ENCODE data around the gene FRK.
"Not testable (repeated sequence)": the region's sequence is repeated elsewhere in the genome, so short reads cannot be mapped to it uniquely, and the experiment has no call there.

The FRK gene

DNA sequence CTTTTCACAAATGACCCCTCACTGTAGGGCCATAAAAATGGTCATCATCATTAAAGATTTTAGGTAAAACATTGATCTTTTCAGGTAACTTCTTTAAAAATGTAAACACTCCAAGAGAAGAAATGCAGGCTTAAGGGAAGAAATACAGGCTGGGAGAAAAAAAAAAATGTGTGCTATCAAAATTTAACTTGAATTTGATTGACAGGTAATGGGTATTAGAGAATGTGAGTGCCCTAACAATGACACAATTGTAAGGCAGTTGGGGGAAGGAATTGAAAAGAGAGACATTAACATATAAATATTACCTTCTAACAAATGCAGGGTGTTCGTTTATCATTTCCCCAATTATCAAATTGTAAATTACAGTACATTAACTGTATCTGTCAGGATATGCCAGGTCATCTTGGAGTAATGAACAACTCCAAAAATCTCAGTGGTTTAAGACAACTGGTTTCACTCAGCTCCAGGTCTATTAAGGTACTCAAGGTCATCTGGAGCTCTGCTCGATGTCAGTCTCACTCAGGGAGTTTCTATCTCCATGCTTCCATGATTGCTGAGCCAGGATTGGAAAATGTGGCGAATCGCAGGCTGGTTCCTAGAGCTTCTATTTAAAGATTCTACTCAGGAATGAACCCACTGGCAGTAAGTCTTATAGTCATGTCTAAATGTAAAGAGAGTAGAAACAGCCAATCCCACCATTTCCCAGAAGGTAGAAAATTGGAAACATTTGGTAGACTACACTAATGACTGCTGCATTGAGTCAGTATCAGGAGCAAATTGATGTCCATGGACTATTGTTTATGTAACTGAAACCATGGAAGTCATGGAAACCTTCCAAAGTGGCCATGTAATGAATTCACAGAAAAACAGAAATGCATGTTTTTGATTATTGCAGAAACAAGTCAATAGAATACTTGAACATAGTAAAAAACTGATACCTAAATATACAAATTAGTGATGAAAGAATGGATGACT lies 55.6 kb downstream of the FRK start:
- DNase-seq (ENCODE audit: low spot score): peak; percentile 22

DNA sequence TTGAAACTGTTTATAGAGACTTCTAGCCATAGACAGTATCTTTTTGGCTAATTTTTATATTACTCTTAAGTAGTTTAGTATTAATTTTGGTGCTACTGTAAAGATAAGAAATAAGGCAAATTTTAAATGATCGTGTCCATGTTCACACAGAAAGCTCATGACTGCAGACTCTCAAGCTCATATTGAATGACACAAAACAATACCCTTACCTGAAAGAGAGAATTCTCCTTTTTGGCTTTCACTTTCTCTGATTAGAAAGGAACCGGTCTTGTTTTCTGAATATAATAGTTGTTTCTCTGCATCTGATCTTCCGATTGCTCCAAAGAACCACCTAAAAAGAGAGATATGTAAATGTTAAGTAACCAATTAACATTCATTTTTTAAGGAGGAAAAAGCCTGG lies 57.0 kb downstream of the FRK start:
- DNase-seq (ENCODE audit: low spot score): no peak

DNA sequence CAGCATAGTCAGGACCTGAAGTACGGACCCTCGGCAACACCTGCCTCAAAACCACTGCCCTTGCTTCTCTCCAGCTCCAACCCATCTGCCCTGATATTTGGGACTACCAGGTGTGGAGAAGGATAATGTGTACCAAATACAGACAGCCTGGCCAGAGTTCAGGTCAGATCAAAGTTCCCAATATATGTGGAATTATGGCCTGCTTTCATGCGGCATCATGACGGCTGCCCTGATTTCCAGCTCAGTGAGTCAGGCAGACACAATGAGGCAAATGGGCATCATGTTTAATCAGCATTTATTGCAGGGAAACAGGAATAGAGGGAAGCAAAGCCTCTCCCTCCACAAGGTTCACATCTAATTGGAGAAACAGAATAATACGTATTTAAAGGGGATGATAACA lies 57.9 kb downstream of the FRK start:
- DNase-seq (ENCODE audit: low spot score): no peak

DNA sequence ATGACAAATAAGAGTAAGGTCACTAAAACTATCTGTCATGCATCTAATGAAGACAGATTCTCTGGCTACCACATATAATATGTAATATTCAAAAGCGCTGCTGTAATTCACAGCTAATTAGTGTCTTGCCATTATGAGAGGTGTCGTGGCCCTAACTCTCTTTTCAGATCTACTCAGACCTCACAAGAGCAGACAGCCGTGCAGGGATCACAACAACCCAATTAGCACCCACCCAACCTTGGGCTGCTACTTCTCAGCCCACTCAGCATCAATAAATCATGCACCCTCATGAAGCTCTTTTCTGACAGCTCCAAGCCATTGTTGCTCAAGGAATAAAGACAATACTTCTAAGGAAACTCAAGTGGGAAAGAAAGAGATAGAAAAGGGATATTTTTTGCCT lies 61.5 kb downstream of the FRK start:
- no peak for DNase-seq (ENCODE audit: low spot score)

DNA sequence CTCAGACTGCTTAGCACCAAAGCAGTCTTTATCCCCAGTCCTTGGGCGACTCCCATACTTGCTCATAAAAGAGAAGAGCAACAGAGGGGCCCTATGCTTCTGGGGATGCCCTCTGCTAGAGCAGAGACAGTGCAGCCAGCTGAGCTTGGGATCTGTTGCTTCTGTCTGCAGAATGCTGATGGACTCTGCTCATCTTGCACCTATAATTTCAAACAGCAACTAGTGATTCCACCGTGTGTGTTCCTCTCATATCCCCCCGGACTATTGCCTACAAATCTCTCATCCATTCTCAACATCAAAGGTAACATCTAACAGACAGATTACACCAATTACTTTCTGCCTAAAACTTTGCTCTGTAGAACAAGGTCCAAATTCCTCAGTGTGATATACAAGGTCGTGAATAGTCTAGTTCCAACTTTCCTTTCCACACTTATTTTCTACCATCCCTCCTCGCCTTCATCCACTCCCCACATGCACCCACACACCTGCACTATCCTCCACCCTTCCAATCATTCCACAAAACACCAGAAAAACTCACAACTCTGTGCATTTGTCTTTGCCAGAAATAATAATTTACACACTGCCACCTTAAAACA lies 62.6 kb downstream of the FRK start:
- no peak for DNase-seq (ENCODE audit: low spot score)

DNA sequence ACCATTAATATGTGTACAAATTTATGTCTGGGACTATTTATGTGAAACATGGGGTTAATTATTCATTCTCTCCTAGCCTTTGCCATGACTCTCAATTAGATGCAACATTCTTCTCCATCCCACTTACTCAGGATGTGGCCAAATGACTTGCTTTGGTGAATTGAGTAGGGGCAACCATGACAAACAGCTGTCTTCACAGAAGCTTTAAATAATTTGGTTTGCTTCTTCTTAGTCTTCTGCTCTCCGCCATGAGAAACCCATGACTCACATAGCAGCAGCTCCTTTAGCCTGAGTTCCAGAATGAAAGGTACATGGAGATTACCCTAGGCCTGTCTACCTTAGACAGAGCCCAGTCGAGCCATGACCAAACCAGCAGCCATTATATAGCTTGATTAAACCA lies 74.7 kb downstream of the FRK start:
- DNase-seq (ENCODE audit: low spot score): no peak

DNA sequence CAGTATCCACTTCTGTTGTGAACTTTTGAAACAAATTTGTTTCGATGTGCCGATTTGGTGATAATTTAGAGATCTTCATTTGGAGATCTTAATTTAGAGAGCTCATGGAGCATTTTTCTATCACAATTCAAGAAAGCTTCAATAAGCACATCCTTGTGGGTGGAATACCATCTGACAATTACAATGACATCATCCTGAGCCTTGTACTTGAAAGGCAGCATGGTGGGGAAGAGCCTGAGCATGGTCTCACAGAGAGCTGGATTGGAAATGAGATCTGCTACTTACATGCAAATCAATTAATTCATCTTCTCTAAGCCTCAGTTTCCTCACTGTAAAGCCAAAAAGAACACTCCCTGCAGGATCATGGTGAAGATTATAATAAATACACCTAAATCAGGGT lies 75.9 kb downstream of the FRK start:
- no peak for DNase-seq (ENCODE audit: low spot score)

DNA sequence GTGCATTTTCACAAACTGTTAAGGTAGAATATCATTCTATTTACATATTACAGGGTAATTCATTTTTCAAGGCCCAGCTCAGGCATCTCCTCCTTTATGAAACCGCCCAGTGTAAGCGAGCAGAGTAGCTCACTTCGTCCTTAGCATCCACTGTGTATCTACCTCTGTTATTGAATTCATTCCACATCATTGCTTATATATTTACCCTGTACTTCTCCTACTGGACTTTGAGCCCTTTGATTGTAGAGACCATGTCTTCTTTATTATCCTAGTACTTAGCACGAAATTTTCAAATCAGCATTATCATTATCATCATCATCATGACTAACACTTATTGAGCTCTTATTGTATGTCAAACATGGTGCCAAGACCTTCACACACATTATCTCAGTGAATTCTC lies 76.7 kb downstream of the FRK start:
- DNase-seq (ENCODE audit: low spot score): no peak

DNA sequence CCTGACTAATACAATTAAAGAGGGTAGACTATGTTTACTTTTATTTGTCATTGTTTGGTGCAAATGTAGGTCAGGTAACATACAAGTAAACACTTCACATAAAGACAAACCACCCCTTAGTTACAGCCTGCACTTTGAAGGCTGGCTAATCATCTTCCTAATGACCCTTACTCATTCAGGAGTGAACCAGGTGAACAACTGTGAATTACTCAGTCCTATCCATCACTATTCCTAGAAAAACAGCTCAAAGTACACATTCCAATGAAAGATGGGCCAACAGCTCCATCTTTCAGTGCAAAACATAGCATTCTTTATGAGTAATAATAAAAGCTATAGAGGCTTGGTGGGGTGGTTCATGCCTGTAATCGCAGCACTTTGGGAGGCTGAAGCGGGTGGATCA lies 78.2 kb downstream of the FRK start:
- DNase-seq (ENCODE audit: low spot score): no peak

DNA sequence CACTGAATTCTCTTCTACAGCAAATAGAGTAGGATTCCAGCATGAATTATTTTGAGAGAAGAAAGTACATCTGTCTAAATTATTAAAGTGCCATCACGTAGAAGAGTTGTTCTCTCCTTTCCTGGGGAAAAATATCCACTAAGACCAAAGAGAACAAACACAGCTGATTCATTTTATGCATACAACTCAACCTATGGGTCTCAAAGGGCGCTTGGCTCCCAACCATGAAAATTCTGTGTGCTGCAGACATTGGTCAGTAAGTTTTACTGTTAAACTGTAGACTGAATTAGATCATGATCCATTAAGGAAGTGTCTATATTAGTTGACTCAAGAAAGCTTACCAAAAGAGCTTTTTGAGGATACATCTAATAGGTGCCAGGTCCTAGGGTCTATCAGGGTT lies 83.5 kb downstream of the FRK start:
- DNase-seq (ENCODE audit: low spot score): no peak

DNA sequence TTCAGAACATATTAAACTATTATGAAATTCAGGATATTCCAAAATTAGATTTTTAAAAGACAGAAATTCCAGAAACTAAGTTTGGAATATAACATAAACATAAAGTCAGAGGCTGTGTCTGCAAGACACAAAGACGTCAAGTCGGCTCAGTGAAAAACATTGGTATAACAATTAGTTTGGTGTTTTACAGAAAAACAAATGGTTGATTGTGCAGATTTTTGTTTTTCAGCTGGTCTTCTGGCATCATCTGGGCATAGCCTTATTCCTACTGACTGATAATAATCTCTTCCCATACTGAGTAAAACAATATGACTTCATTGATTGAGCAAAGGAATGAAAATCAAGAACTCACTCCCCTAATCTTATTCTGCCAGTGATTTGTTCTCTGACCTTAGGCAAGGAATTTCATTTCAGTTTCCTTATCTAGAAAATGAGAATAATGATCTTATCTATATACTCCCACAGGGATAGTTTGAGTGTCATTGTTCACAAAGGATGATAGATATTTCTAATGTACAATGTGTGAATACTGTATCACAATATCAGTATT lies 84.3 kb downstream of the FRK start:
- DNase-seq (ENCODE audit: low spot score): no peak

DNA sequence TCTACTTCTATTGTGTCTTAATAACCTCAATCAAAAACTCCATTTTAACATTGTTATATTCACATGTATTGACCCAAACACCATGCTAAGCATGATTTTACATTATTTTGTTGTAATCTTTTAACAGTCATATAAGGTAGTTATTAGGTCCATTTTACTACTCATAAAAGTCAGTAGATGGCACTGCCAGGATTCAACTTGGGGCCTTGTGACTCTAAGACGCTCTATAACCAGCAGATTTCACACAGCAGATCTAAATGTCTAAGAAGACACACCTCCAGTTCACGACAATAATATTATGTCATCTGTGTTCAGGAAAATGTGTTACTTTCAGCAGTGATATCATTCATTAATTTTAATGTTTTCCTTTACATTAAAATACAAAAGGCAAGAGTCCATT lies 88.0 kb downstream of the FRK start:
- DNase-seq (ENCODE audit: low spot score): no peak

DNA sequence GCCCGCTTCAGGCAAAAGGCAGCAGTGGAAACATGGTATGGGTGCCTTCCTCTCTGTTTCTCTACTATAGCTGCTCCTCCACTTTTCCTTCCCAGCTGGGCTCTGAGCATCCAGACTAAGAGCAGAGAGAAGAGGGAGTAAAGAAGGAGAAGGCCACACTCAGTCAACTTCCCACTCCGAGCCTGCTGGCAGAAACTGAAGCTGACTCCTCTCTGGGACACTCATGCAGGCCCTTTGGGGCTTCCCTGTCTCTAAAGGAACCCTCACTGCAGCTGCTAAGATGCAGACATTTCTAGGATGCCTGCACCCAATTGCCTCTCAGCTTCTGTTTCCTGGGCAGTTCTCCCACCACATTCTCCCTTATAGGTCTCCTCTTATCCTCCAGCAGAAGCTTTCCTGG lies 88.9 kb downstream of the FRK start:
- no peak for DNase-seq (ENCODE audit: low spot score)

DNA sequence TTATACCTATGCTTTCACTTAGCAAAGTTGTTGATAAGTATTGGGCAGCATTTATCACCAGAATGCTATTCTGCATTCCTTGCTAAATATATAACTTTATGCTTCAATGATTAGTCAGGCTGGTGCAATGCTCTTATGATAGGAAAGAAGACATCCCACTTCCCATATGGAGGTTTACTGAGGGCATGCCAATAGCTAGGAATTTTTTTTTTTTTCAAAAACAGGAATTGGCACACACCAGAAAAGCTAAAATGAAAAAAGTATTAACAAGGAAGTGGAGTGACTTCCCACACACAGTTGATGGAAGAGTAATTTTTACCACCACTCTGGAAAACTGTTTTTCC lies 90.8 kb downstream of the FRK start:
- DNase-seq (ENCODE audit: low spot score): peak; percentile 18

DNA sequence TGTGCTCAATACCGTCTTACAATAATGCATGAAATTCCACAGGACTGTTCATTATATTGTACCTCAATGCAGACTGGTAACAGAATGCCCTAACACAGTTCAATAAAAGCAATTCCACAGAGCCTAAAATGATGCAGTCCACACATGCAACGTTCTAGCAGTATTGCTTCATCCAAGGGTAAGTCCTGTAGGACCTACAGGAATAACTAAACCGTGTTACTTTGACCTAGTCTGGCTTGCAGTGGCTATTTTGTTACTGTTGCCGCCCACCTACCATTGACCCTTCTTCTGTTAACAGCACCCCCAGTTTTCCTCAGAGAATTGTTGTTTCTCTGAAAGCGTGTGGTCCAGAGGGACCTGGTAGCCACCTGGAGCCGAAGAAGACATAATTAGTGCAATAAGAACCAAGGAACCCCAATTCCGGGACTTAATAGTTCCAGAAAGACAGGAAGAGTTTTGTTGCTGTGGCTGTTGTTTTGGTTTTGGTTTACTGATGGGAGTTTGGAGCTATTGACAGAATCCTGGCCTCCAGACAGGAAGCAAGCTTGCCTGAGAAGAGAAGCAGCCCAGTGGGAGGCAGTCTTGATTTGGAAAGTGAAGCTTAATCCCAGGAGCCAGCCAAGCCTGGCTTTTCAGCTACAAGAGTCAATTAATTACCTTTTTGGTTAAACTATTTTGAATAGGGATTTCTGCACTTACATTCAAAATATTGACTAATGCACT lies 91.3 kb downstream of the FRK start:
- peak; percentile 2 for DNase-seq (ENCODE audit: low spot score)

DNA sequence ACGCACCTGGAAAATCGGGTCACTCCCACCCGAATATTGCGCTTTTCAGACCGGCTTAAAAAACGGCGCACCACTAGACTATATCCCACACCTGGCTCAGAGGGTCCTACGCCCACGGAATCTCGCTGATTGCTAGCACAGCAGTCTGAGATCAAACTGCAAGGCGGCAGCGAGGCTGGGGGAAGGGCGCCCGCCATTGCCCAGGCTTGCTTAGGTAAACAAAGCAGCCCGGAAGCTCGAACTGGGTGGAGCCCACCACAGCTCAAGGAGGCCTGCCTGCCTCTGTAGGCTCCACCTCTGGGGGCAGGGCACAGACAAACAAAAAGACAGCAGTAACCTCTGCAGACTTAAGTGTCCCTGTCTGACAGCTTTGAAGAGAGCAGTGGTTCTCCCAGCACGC lies 100.4 kb downstream of the FRK start:
- DNase-seq (ENCODE audit: low spot score): not testable (repeated sequence)

DNA sequence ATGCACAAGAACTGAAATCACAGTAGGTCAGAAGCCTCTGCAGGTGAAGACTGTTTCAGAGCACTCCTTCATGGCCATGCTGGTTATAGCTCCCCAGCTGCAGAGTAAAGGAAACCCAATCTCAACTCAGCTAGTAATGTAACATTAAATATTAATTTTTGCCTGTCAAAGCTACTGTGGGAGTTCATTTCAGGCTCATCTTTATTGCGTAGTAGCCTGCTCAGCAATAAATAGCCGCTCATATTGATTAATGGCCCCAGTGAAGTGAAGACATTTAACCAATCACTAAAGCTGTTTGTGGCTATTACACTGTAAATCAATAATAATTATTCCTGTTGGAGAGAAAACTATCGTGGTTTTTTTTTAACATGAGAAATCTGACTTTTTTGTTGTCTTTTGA lies 101.7 kb downstream of the FRK start:
- no peak for DNase-seq (ENCODE audit: low spot score)

DNA sequence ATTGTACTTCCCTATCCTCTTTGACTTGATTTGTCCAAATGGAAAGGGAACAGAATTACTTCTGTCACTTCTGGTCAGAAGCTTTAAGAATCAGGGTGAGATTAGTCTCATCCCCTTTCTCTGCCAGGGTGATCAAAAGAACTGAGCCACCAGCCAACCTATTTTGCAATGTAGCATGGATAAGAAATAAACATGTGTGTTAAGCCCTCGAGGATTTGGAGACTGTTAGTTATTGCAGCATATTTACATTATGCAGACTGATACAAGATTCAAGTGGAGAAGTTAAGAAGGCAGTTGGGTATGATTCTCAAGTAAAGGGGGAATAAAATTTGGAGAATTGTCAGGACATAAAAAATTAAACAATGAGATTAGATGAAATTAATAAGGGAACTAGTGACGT lies 106.0 kb downstream of the FRK start:
- DNase-seq (ENCODE audit: low spot score): no peak

DNA sequence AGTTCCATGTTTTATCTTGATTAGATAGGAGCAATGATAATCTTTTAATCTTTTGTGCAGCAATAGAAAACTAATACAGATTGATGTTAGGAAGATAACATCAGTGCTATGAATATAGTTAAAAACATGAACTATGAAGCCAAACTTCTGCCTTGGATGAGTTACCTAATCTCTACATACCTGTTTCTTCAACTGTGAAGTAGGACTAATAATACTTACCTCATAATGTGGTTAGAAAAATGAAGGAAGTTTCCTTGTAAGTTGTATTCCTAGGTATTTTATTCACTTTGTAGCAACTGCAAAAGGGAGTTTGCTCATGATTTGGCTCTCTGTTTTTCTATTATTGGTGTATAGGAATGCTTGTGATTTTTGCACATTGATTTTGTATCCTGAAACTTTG lies 111.9 kb downstream of the FRK start:
- no peak for DNase-seq (ENCODE audit: low spot score)

DNA sequence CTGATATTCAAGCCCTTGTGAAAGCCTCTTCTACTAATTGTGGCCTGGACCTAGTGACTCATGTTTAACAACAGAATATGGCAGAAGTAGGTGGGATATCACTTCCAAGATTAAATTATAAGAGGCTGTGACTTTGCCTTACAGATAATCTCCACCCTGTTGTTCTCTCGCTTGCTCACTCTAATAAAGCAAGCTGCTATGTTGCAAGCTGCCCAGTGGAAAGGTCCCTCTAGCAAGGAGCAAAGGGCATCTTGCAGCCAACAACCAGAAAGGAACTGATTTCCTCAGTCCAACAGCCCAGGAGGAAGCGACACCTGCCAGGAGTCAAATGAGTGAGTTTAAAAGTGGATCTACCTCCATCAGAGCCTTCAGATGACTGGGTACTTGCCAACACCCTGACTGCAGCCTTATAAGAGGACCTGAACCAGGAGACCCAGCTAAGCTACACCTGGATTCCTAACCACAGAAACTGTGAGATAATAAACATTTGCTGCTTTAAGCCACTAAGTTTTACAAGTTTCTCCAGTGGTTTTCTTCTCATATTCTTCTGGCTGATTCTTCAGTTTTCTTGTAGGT lies 112.6 kb downstream of the FRK start:
- DNase-seq (ENCODE audit: low spot score): no peak

DNA sequence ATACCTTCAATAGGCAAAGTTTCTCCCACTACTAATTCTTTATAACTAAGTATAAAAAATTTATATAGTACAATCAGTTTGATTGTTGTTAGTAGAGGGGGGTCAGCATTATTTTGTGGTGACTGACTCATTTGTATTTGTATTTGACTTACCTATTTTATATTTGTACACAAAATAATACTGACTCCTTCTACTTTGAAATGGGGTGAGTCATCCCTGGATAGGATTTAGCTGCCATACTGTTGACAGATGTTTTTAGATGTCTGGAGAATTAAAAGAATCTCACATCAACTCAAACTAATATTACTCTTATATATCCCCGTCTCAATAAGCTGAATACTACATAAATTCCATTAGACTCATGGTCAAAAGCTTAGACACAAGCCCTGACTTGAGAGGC lies 114.9 kb downstream of the FRK start:
- DNase-seq (ENCODE audit: low spot score): no peak

DNA sequence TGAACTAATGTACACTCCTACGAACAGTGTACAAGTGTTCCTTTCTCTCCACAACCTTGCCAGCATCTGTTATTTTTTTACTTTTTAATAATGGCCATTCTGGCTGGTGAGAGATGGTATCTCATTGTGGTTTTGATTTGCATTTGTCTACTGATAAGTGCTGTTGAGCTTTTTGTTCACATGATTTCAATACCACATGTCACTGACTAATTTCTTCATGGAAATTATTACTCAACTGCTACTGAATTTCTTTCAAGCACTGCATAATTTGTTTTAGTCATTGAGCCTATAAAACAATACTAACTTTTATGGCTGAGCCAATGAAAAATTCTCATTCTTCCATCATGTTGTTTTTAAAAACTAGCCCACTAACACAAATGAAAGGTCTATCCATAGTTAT lies 115.4 kb downstream of the FRK start:
- DNase-seq (ENCODE audit: low spot score): no peak

DNA sequence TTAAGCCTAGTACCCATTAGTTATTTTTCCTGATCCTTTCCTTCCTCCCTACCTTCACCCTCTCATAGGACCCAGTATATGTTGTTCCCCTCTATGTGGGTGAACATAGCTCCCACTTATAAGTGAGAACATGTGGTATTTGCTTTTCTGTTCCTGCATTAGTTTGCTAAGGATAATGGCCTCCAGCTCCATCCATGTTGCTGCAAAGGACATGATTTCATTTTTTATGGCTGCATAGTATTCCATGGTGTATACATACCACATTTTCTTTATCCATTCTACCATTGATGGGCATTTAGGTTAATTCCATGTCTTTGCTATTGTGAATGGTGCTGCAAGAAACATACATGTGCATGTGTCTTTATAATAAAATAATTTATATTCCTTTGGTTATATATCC lies 115.9 kb downstream of the FRK start:
- not testable (repeated sequence) for DNase-seq (ENCODE audit: low spot score)

Data from AG08395 (cell line).